GM12874 (cell line): ENCODE data around the gene DISP3.

ENCODE experiments used
- TF ChIP-seq, protein P1 (sequence below): IDR thresholded peaks from 2 replicates; pipeline ENCODE4 v1.5.1; 2011; ENCODE audit warnings: low read depth, mild to moderate bottlenecking, control low read depth, low read length, moderate library complexity; ENCODE audit not compliant: insufficient read depth

Gene DISP3

GRCh38 chr1:11472284-11472683, 6.7 kb upstream of the DISP3 start:
- TF ChIP-seq, protein P1, sequence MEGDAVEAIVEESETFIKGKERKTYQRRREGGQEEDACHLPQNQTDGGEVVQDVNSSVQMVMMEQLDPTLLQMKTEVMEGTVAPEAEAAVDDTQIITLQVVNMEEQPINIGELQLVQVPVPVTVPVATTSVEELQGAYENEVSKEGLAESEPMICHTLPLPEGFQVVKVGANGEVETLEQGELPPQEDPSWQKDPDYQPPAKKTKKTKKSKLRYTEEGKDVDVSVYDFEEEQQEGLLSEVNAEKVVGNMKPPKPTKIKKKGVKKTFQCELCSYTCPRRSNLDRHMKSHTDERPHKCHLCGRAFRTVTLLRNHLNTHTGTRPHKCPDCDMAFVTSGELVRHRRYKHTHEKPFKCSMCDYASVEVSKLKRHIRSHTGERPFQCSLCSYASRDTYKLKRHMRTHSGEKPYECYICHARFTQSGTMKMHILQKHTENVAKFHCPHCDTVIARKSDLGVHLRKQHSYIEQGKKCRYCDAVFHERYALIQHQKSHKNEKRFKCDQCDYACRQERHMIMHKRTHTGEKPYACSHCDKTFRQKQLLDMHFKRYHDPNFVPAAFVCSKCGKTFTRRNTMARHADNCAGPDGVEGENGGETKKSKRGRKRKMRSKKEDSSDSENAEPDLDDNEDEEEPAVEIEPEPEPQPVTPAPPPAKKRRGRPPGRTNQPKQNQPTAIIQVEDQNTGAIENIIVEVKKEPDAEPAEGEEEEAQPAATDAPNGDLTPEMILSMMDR, result no peak

DNA sequence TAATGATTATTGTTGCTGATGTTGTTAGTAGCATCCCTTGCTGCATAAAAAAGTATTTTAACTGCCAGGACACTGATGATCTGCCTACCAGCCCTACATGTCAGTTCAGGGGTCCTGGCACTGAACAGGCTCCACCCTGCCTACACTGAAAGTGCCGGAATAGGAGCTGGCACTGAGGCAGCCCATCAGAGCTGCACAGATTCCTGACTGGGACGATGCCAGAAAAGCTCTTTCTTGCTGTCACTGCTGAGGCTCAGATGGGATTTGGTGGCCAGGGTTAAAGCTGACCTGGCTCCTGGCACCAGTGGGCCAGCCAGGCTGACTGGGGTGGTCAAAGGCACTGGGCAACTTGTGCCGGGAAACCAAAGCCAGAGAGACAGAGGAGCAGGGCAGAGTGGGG, 6.2 kb upstream of the DISP3 start:
- TF ChIP-seq, protein P1, result no peak

DNA sequence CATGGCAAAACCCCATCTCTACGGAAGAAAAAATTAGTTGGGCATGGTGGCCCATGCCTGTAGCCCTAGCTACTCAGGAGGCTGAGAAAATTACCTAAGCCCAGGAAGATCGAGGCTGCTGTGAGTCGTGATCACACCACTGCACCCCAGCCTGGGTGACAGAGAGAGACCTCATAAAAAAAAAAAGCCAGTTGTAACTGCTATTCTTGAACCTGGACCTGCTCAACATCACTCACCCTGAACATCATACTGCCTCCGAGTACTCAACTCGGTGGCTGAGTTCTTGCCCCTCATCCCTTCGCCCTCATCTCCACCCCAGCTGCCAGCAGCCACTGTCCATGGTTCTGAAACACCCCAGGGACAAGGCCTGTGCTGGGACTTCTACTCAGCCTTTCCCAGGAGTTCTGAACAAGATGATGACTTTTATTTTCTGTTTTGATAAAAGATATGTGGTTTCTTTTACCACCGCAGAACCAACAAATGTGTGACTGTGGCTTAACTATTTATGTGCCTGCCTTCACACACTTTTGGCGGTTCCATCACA, 5.4 kb upstream of the DISP3 start:
- TF ChIP-seq, protein P1, result no peak

DNA sequence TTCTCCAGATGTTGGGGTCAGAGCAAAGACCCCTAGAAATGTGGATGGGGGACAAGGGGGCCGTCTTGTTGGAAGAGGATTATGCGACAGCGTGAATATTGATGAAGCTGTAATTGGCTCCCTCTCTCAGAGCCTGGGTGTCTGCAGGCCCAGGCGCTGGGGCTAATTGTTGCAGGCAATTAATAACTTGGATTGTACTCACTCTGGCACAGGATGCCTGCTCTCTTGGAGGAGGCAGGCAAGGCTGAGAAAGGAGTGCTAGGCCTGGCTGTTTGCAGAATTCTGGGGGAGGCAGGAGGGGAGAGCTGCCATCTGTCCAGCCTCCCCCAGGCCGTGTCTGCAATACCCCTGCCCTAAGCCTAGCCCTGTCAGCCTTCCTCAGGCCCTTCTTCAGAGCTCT, 4.1 kb upstream of the DISP3 start:
- TF ChIP-seq, protein P1, result no peak

DNA sequence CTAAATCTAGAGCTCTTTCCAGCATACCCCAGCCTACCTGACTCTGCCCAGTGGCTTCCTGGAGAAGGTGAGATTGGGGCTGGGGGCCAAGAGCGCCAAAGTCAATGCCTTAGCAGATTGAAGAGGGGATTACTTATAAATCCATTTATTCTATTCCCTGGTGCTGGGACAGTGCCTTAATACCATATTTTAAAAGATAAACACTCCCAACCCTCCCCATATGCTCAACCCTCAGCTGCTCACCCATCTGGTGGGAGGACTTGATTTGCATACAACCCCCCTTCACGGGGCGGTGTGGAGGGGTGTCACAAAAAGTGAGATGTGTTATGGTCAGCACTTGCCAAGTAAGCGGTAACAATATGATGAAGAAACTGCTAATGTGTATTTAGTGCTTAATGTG, 3.2 kb upstream of the DISP3 start:
- TF ChIP-seq, protein P1, result no peak

- TF ChIP-seq, protein P1, result no peak
These were observed 522 bp downstream of the DISP3 start for GRCh38 chr1:11479375-11479979.

GRCh38 chr1:11481019-11481418, 2.1 kb downstream of the DISP3 start:
- TF ChIP-seq, protein P1, result no peak
